ACC112 (cell line): Measurements from ENCODE around the gene MPV17L2.

ENCODE experiments used
- H2AFZ ChIP-seq: fragments of 200-600 bp; sonication (generic); one replicate; pipeline ENCODE4 v1.6.0; 2017; ENCODE audit warnings: antibody characterized with exemption, low read length; ENCODE audit not compliant: unreplicated experiment
- H3K27ac ChIP-seq: fragments of 200-600 bp; sonication (generic); 2 replicates; pipeline ENCODE4 v1.5.1; 2014; ENCODE audit warnings: low read depth, mild to moderate bottlenecking, antibody characterized with exemption, low read length, moderate library complexity
- H3K27me3 ChIP-seq: fragments of 200-600 bp; sonication (generic); 2 replicates; pipeline ENCODE4 v1.6.1; 2014; ENCODE audit warnings: mild to moderate bottlenecking, antibody characterized with exemption, low read length, moderate library complexity, mixed read lengths; ENCODE audit not compliant: insufficient read depth
- H3K36me3 ChIP-seq: fragments of 200-600 bp; sonication (generic); 2 replicates; pipeline ENCODE4 v1.6.1; 2016; ENCODE audit warnings: mild to moderate bottlenecking, antibody characterized with exemption, low read length, moderate library complexity, mixed read lengths; ENCODE audit not compliant: insufficient read depth
- H3K4me1 ChIP-seq: fragments of 200-600 bp; sonication (generic); one replicate; pipeline ENCODE4 v1.6.1; 2016; ENCODE audit warnings: low read length, mixed read lengths; ENCODE audit not compliant: insufficient read depth, unreplicated experiment, control insufficient read depth
- H3K4me3 ChIP-seq: fragments of 200-600 bp; sonication (generic); 2 replicates; pipeline ENCODE4 v1.5.1; 2014; ENCODE audit warnings: mild to moderate bottlenecking, low read depth, low read length
- H3K79me2 ChIP-seq: fragments of 200-600 bp; sonication (generic); one replicate; pipeline ENCODE4 v1.6.0; 2016; ENCODE audit warnings: low read length; ENCODE audit not compliant: control insufficient read depth, unreplicated experiment, insufficient read depth

Gene MPV17L2

GRCh38 chr19:18192673-18193387, at the start of gene MPV17L2:
Gene MPV17L2 (plus strand): TSS chr19:18193218. CDS start chr19:18193282, 64 bp downstream.
- Histone ChIP-seq H3K36me3 (no peaks in the 10 kb centered on the region), H2AFZ (peak within 1 kb of the TSS; percentile 64), H3K79me2 (peaks cover 5% of the 10 kb centered on the region), H3K4me3 (peak within 1 kb of the TSS; percentile 85), H3K27me3 (no peaks in the 10 kb centered on the region), H3K4me1 (peaks cover 5% of the 10 kb centered on the region), H3K27ac (peak within 1 kb of the TSS; percentile 75)

- H3K4me1 ChIP-seq, result no peaks in the 10 kb centered on the region
- H3K79me2 ChIP-seq, result no peaks in the 10 kb centered on the region
- no peaks in the 10 kb centered on the region for H3K27me3 ChIP-seq
- no peak overlapping the region for H3K4me3 ChIP-seq
- no peak overlapping the region for H3K27ac ChIP-seq
- no peak overlapping the region for H2AFZ ChIP-seq
- peaks cover 10% of the 10 kb centered on the region; the same call in 1 of the 2 replicates for H3K36me3 ChIP-seq
These were observed 49.1 kb upstream of the MPV17L2 start for GRCh38 chr19:18143902-18144301.

- no peaks in the 10 kb centered on the region for H3K27me3 ChIP-seq
- H3K4me1 ChIP-seq, result no peaks in the 10 kb centered on the region
- H3K27ac ChIP-seq, result no peak overlapping the region
- no peaks in the 10 kb centered on the region for H3K79me2 ChIP-seq
- H3K4me3 ChIP-seq, result no peak overlapping the region
- H2AFZ ChIP-seq, result no peak overlapping the region
- peaks cover 10% of the 10 kb centered on the region; the same call in 1 of the 2 replicates for H3K36me3 ChIP-seq
These were observed 48.7 kb upstream of the MPV17L2 start for GRCh38 chr19:18144361-18144760.

GRCh38 chr19:18144906-18145305, 48.1 kb upstream of the MPV17L2 start:
- no peaks in the 10 kb centered on the region for H3K79me2 ChIP-seq
- no peak overlapping the region for H3K27ac ChIP-seq
- H3K4me1 ChIP-seq, result no peaks in the 10 kb centered on the region
- no peak overlapping the region for H3K4me3 ChIP-seq
- H3K36me3 ChIP-seq, result peaks cover 10% of the 10 kb centered on the region; the same call in 1 of the 2 replicates
- no peaks in the 10 kb centered on the region for H3K27me3 ChIP-seq
- H2AFZ ChIP-seq, result no peak overlapping the region

- no peak overlapping the region for H2AFZ ChIP-seq
- no peak overlapping the region for H3K4me3 ChIP-seq
- no peaks in the 10 kb centered on the region for H3K4me1 ChIP-seq
- no peaks in the 10 kb centered on the region for H3K79me2 ChIP-seq
- H3K27me3 ChIP-seq, result no peaks in the 10 kb centered on the region
- H3K36me3 ChIP-seq, result peaks cover 10% of the 10 kb centered on the region; the same call in 1 of the 2 replicates
- H3K27ac ChIP-seq, result no peak overlapping the region
These were observed 47.5 kb upstream of the MPV17L2 start for GRCh38 chr19:18145391-18145999.

- Histone ChIP-seq H3K4me1 (no peaks in the 10 kb centered on the region), H3K27me3 (no peaks in the 10 kb centered on the region), H3K79me2 (no peaks in the 10 kb centered on the region), H2AFZ (no peak overlapping the region), H3K36me3 (peaks cover 10% of the 10 kb centered on the region; the same call in 1 of the 2 replicates), H3K27ac (no peak overlapping the region), H3K4me3 (no peak overlapping the region)
These were observed 45.6 kb upstream of the MPV17L2 start for GRCh38 chr19:18147396-18147795.

- Histone ChIP-seq H3K79me2 (peaks cover 6% of the 10 kb centered on the region), H2AFZ (no peak overlapping the region), H3K4me1 (no peaks in the 10 kb centered on the region), H3K27me3 (no peaks in the 10 kb centered on the region), H3K4me3 (no peak overlapping the region), H3K27ac (no peak overlapping the region), H3K36me3 (peaks cover 6% of the 10 kb centered on the region; the same call in 1 of the 2 replicates)
These were observed 43.4 kb upstream of the MPV17L2 start for GRCh38 chr19:18149596-18149975.

- Histone ChIP-seq H3K27ac (no peak overlapping the region), H3K79me2 (peaks cover 9% of the 10 kb centered on the region), H3K4me3 (no peak overlapping the region), H2AFZ (no peak overlapping the region), H3K36me3 (no peaks in the 10 kb centered on the region), H3K27me3 (no peaks in the 10 kb centered on the region), H3K4me1 (no peaks in the 10 kb centered on the region)
These were observed 42.0 kb upstream of the MPV17L2 start for GRCh38 chr19:18150776-18151624.

- Histone ChIP-seq H3K27me3 (no peaks in the 10 kb centered on the region), H3K79me2 (peaks cover 9% of the 10 kb centered on the region), H3K27ac (peak overlapping the region; percentile 91), H3K36me3 (no peaks in the 10 kb centered on the region), H3K4me3 (peak overlapping the region; percentile 87), H2AFZ (peak overlapping the region; percentile 51), H3K4me1 (peaks cover 9% of the 10 kb centered on the region)
These were observed 40.6 kb upstream of the MPV17L2 start for GRCh38 chr19:18152442-18152816.

GRCh38 chr19:18152817-18153555, 40.0 kb upstream of the MPV17L2 start, which contains the start of gene PIK3R2:
Gene PIK3R2 (plus strand): TSS chr19:18153163. CDS start chr19:18155880, 2,717 bp downstream.
- Histone ChIP-seq H3K27ac (peak within 1 kb of the TSS; percentile 91), H3K27me3 (no peaks in the 10 kb centered on the region), H3K36me3 (no peaks in the 10 kb centered on the region), H3K79me2 (peaks cover 9% of the 10 kb centered on the region), H2AFZ (peak within 1 kb of the TSS; percentile 51), H3K4me3 (peak within 1 kb of the TSS; percentile 87), H3K4me1 (peaks cover 10% of the 10 kb centered on the region)
